HCT116 (cell line): ENCODE measurements around the gene CHRNA9. TPM values are rescaled to one million over a fixed set of nuclear protein-coding genes. Genes with fewer than 3 reads are reported as not detected.

ENCODE experiments used
- ATAC-seq: fragments of 200-7000 bp; cut with Tn5 transposase; 2 replicates; pipeline ENCODE4 v1.9.1; 2020; ENCODE audit warnings: mild to moderate bottlenecking, moderate library complexity
- BruUV-seq: library from RNA; stranded (reverse); fragments of 400-500 nt; replicated peaks from 2 replicates; lab custom pipeline; 2021; lab: Mats Ljungman, UMichigan
- CTCF ChIA-PET: fragments of 300-600 bp; sonication (Branson Sonifier 250); formaldehyde crosslinking; loops from one replicate; lab custom pipeline; 2021; ENCODE audit warnings: antibody characterized with exemption; lab: Charles Lee
- POLR2A ChIA-PET: fragments of 300-600, 350-600 bp; sonication (Branson Sonifier 250); formaldehyde crosslinking; loops from one replicate; lab custom pipeline; 2021; ENCODE audit warnings: antibody characterized with exemption; lab: Charles Lee
- RAD21 ChIA-PET, 2 experiments: fragments of 300-600 bp; sonication (Branson Sonifier 250); formaldehyde crosslinking; loops; one replicate each; lab custom pipeline; 2023; ENCODE audit warnings: low total read pairs in 2 of 2; ENCODE audit not compliant: uncharacterized antibody in 2 of 2, unreplicated experiment in 2 of 2, low non-redundant PET in 1 of 2; lab: Charles Lee
- DNase-seq: peaks from one replicate; pipeline ENCODE4 v3.0.0-alpha.2; 2010; ENCODE audit warnings: low read depth, low spot score
- H2AFZ ChIP-seq: fragments of 200-600 bp; shearing (Covaris generic), sonication (generic); 2 replicates; pipeline ENCODE4 v1.6.1; 2017; ENCODE audit warnings: low read depth, mixed run types, mixed read lengths, antibody characterized with exemption, low read length; ENCODE audit not compliant: poor library complexity, severe bottlenecking
- H3K27ac ChIP-seq: 2 replicates; pipeline ENCODE4 v1.5.1; 2012; ENCODE audit warnings: low read depth, low read length
- H3K27me3 ChIP-seq: fragments of 200-600 bp; sonication (generic); 2 replicates; pipeline ENCODE4 v1.6.1; 2016; ENCODE audit warnings: mixed run types, low read length, mixed read lengths; ENCODE audit not compliant: insufficient read depth
- H3K36me3 ChIP-seq, 2 experiments: fragments of 200-500 bp in 1 of 2; fragments of 200-600 bp in 1 of 2; sonication (Bioruptor generic) in 1 of 2; sonication (generic) in 1 of 2; 2 replicates each; pipeline versions ENCODE4 v1.5.1 to v1.6.1; 2014 to 2016; ENCODE audit warnings: low read length in 2 of 2, inconsistent platforms in 1 of 2, mixed read lengths in 1 of 2, mixed run types in 1 of 2; ENCODE audit not compliant: insufficient read depth in 2 of 2, control insufficient read depth in 1 of 2
- H3K4me1 ChIP-seq, 2 experiments: fragments of 200-600 bp in 1 of 2; sonication (generic) in 1 of 2; 2 replicates each; pipeline versions ENCODE4 v1.5.1 to v1.6.1; 2012 to 2017; ENCODE audit warnings: low read length in 2 of 2, inconsistent platforms in 1 of 2, mild to moderate bottlenecking in 1 of 2, mixed read lengths in 1 of 2, mixed run types in 1 of 2, moderate library complexity in 1 of 2; ENCODE audit not compliant: insufficient read depth in 2 of 2, control insufficient read depth in 1 of 2
- H3K4me2 ChIP-seq: fragments of 200-600 bp; sonication (generic); 2 replicates; pipeline ENCODE4 v1.6.1; 2017; ENCODE audit warnings: mixed run types, low read length, mixed read lengths
- H3K4me3 ChIP-seq, 2 experiments: fragments of 200-600 bp in 1 of 2; sonication (generic) in 1 of 2; replicated peaks in 1 of 2; 2 replicates each; pipeline ENCODE4 v1.5.1; 2011 to 2016; ENCODE audit warnings: low read length in 2 of 2, control low read depth in 1 of 2, low read depth in 1 of 2, mild to moderate bottlenecking in 1 of 2, mixed read lengths in 1 of 2, mixed run types in 1 of 2
- H3K79me2 ChIP-seq: fragments of 200-600 bp; sonication (generic); 2 replicates; pipeline ENCODE4 v1.6.1; 2017; ENCODE audit warnings: mild to moderate bottlenecking, mixed run types, low read length, moderate library complexity, mixed read lengths; ENCODE audit not compliant: insufficient read depth
- H3K9ac ChIP-seq: fragments of 200-600 bp; sonication (generic); 2 replicates; pipeline ENCODE4 v1.6.1; 2016; ENCODE audit warnings: low read length, mixed read lengths
- H3K9me2 ChIP-seq: fragments of 200-600 bp; sonication (generic), shearing (Covaris generic); 2 replicates; pipeline ENCODE4 v1.6.1; 2017; ENCODE audit warnings: mixed run types, mild to moderate bottlenecking, moderate library complexity; ENCODE audit not compliant: insufficient read depth
- H3K9me3 ChIP-seq, 2 experiments: fragments of 200-500 bp in 1 of 2; fragments of 200-600 bp in 1 of 2; sonication (Bioruptor generic) in 1 of 2; sonication (generic) in 1 of 2; 2 replicates each; pipeline ENCODE4 v1.6.1; 2014 to 2017; ENCODE audit warnings: low read length in 2 of 2, mixed read lengths in 2 of 2, inconsistent platforms in 1 of 2, low read depth in 1 of 2, mild to moderate bottlenecking in 1 of 2, mixed run types in 1 of 2, moderate library complexity in 1 of 2; ENCODE audit not compliant: control insufficient read depth in 1 of 2, insufficient read depth in 1 of 2
- H4K20me1 ChIP-seq: fragments of 200-600 bp; sonication (generic), shearing (Covaris generic); 2 replicates; pipeline ENCODE4 v1.6.1; 2017; ENCODE audit warnings: mixed run types, mild to moderate bottlenecking, moderate library complexity; ENCODE audit not compliant: insufficient read depth
- CEBPB ChIP-seq: IDR thresholded peaks from 2 replicates; pipeline ENCODE4 v1.6.1; 2012; ENCODE audit warnings: low read depth
- CTCF ChIP-seq, 3 experiments: fragments of 200-600 bp in 1 of 3; sonication (generic) in 1 of 3; IDR thresholded peaks in 2 of 3; conservative IDR thresholded peaks in 1 of 3; 2 replicates each; pipeline ENCODE4 v1.5.1; 2012 to 2017; ENCODE audit warnings: low read depth in 2 of 3, low read length in 2 of 3, antibody characterized with exemption in 1 of 3, borderline replicate concordance in 1 of 3, control low read depth in 1 of 3, mild to moderate bottlenecking in 1 of 3, mixed read lengths in 1 of 3, mixed run types in 1 of 3, moderate library complexity in 1 of 3; ENCODE audit not compliant: insufficient read depth in 1 of 3
- EGR1 ChIP-seq: IDR thresholded peaks from 2 replicates; pipeline ENCODE4 v1.6.1; 2012; ENCODE audit warnings: low read depth
- ELF1 ChIP-seq: IDR thresholded peaks from 2 replicates; pipeline ENCODE4 v1.6.1; 2012; ENCODE audit warnings: low read depth, borderline replicate concordance
- EZH2 ChIP-seq: fragments of 200-600 bp; sonication (generic); IDR thresholded peaks from 2 replicates; pipeline ENCODE4 v1.6.1; 2017; ENCODE audit warnings: antibody characterized with exemption, mixed run types
- EZH2phosphoT487 ChIP-seq: fragments of 200-600 bp; IDR thresholded peaks from 2 replicates; pipeline ENCODE4 v1.6.1; 2018; ENCODE audit warnings: antibody characterized with exemption, borderline replicate concordance
- JUND ChIP-seq: IDR thresholded peaks from 2 replicates; pipeline ENCODE4 v1.6.1; 2012
- MAX ChIP-seq: IDR thresholded peaks from 2 replicates; pipeline ENCODE4 v1.6.1; 2012
- POLR2A ChIP-seq: IDR thresholded peaks from 2 replicates; pipeline ENCODE4 v1.7.0; 2011; ENCODE audit warnings: borderline replicate concordance; ENCODE audit not compliant: insufficient read depth, insufficient read length; ENCODE audit errors: extremely low read depth
- POLR2AphosphoS5 ChIP-seq: IDR thresholded peaks from 2 replicates; pipeline ENCODE4 v1.6.1; 2011; ENCODE audit warnings: mild to moderate bottlenecking, low read depth, low read length, moderate library complexity
- RAD21 ChIP-seq: IDR thresholded peaks from 2 replicates; pipeline ENCODE4 v1.6.1; 2012; ENCODE audit warnings: low read depth, mild to moderate bottlenecking
- REST ChIP-seq: IDR thresholded peaks from 2 replicates; pipeline ENCODE4 v1.6.1; 2012; ENCODE audit warnings: low read depth
- SIN3A ChIP-seq: IDR thresholded peaks from 2 replicates; pipeline ENCODE4 v1.6.1; 2012; ENCODE audit warnings: low read depth
- SP1 ChIP-seq: IDR thresholded peaks from 2 replicates; pipeline ENCODE4 v1.6.1; 2012; ENCODE audit warnings: low read depth
- SRF ChIP-seq: IDR thresholded peaks from 2 replicates; pipeline ENCODE4 v1.6.1; 2012; ENCODE audit warnings: low read depth
- TCF7L2 ChIP-seq: IDR thresholded peaks from 2 replicates; pipeline ENCODE4 v1.7.0; 2011; ENCODE audit warnings: borderline replicate concordance, inconsistent platforms; ENCODE audit not compliant: insufficient read depth, insufficient read length; ENCODE audit errors: extremely low read depth
- YY1 ChIP-seq: IDR thresholded peaks from 2 replicates; pipeline ENCODE4 v1.6.1; 2011; ENCODE audit warnings: low read length, low read depth, moderate library complexity, mild to moderate bottlenecking; ENCODE audit not compliant: insufficient replicate concordance; ENCODE audit errors: extremely low read depth
- ZBTB33 ChIP-seq: IDR thresholded peaks from 2 replicates; pipeline ENCODE4 v1.6.1; 2011; ENCODE audit warnings: mild to moderate bottlenecking, low read length, moderate library complexity; ENCODE audit not compliant: insufficient replicate concordance; ENCODE audit errors: extremely low read depth
- ZFX ChIP-seq: fragments of 450-650 bp; IDR thresholded peaks from 2 replicates; pipeline ENCODE4 v1.6.1; 2017
- ZNF274 ChIP-seq: fragments of 200-500 bp; sonication (Bioruptor generic); IDR thresholded peaks from 2 replicates; pipeline ENCODE4 v1.6.1; 2014; ENCODE audit warnings: mild to moderate bottlenecking, low read depth, low read length, inconsistent platforms
- intact Hi-C: fragments of 100-400 bp; cut with micrococcal nuclease; formaldehyde crosslinking; loops from 2 replicates; pipeline ENCODE4 v1.10.0; 2022
- total RNA-seq: library from RNA; stranded (reverse); gene quantifications from one replicate; pipeline ENCODE4 v1.2.1, GENCODE V29; 2021; ENCODE audit not compliant: unreplicated experiment

Gene CHRNA9
- total RNA-seq, 1 experiment from 2014 or later, result not detected

GRCh38 chr4:40333921-40334352, 1.2 kb upstream of the CHRNA9 start:
- peak; percentile 81 for ATAC-seq
- H3K9me2 ChIP-seq, result no peaks in the 10 kb centered on the region
- H3K4me3 ChIP-seq, result peak overlapping the region in 1 of 2 experiments; percentile 32; a peak in 3 of 4 replicates
- intact Hi-C loops, result no loop called here
- H3K79me2 ChIP-seq, result no peaks in the 10 kb centered on the region
- peaks cover 18 to 39% of the 10 kb centered on the region in 2 experiments for H3K4me1 ChIP-seq
- no TSS peak for BruUV-seq
- peak; percentile 69 for DNase-seq
- H3K9ac ChIP-seq, result no peak overlapping the region; the same call in 1 of the 2 replicates
- H3K27me3 ChIP-seq, result no peaks in the 10 kb centered on the region
- POLR2A ChIA-PET, result interaction anchor here (0.7 to 1.9 kb wide), 2 partner anchors 12 to 17 kb away, joined by 3 to 11 read pairs; no protein-coding TSS in a partner anchor
- CTCF ChIA-PET, result interaction anchor here (2.1 to 2.5 kb wide), 2 partner anchors 8 to 17 kb away, joined by 10 to 14 read pairs; no protein-coding TSS in a partner anchor
- no peaks in the 10 kb centered on the region for H3K36me3 ChIP-seq
- H3K4me2 ChIP-seq, result peak overlapping the region; percentile 65
- H3K27ac ChIP-seq, result peak overlapping the region; percentile 9; the same call in 1 of the 2 replicates
- RAD21 ChIA-PET, result interaction anchor here in 1 of 2 experiments (0.6 kb wide), 1 partner anchor 189 kb away, joined by 3 read pairs; no protein-coding TSS in a partner anchor
- peak overlapping the region; percentile 82 for H2AFZ ChIP-seq
- no peaks in the 10 kb centered on the region for H3K9me3 ChIP-seq
- H4K20me1 ChIP-seq, result no peaks in the 10 kb centered on the region
- TF ChIP-seq ELF1, result no peak
- TF ChIP-seq JUND, result peak; percentile 89
- no peak for TF ChIP-seq TCF7L2
- no peak for TF ChIP-seq MAX
- TF ChIP-seq ZBTB33, result no peak
- TF ChIP-seq POLR2A, result no peak
- TF ChIP-seq POLR2AphosphoS5, result no peak; the same call in none of the 2 replicates
- no peak for TF ChIP-seq REST
- TF ChIP-seq EZH2phosphoT487, result no peak
- TF ChIP-seq EGR1, result peak; percentile 68; the same call in 1 of the 2 replicates
- TF ChIP-seq RAD21, result no peak
- TF ChIP-seq SIN3A, result no peak
- TF ChIP-seq SP1, result peak; percentile 55
- TF ChIP-seq CEBPB, result peak; percentile 84
- no peak for TF ChIP-seq YY1
- no peak for TF ChIP-seq EZH2
- no peak for TF ChIP-seq CTCF (IDR thresholded peaks at IDR 0.05 in 2 of 3, conservative IDR thresholded peaks at IDR 0.05 in 1 of 3; ENCODE audit: borderline replicate concordance in 1 of 3, insufficient read depth in 1 of 3, low read depth in 2 of 3, low read length in 2 of 3)
- TF ChIP-seq ZFX, result no peak
- TF ChIP-seq SRF, result peak; percentile 44; the same call in 1 of the 2 replicates
- no peak for TF ChIP-seq ZNF274
